Activated CD8-positive, alpha-beta memory T cell treated with anti-CD3 and anti-CD28 coated beads for 36 hours (primary cell): ENCODE data around the gene TMEM182. TPM values are rescaled to one million over a fixed set of nuclear protein-coding genes. Genes with fewer than 3 reads are reported as not detected.

Experiments used
- CTCF ChIA-PET: fragments of 350-600 bp; sonication (Branson Sonifier 250); formaldehyde crosslinking; loops from one replicate; lab custom pipeline; 2021; ENCODE audit warnings: antibody characterized with exemption; lab: Charles Lee
- POLR2A ChIA-PET: fragments of 350-600 bp; sonication (Branson Sonifier 250); formaldehyde crosslinking; loops from one replicate; lab custom pipeline; 2021; ENCODE audit warnings: antibody characterized with exemption; lab: Charles Lee
- total RNA-seq, 2 experiments: library from RNA; stranded (reverse); gene quantifications; one replicate each; pipeline ENCODE4 v1.2.3, GENCODE V29; 2021

TMEM182 gene, protein sequence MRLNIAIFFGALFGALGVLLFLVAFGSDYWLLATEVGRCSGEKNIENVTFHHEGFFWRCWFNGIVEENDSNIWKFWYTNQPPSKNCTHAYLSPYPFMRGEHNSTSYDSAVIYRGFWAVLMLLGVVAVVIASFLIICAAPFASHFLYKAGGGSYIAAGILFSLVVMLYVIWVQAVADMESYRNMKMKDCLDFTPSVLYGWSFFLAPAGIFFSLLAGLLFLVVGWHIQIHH
- total RNA-seq = 1 to 10 TPM; 4.0 to 4.7 TPM

- ChIA-PET CTCF (interaction anchor here (0.9 to 1.2 kb wide), 2 partner anchors 8 to 34 kb away, joined by 3 read pairs; no protein-coding TSS in a partner anchor), POLR2A (no interaction called here)
These were observed at the start of gene TMEM182 for GRCh38 chr2:102761763-102762162. Gene TMEM182, plus strand, starts transcription at chr2:102762031. Its CDS starts 187 bp downstream, at chr2:102762218.

- CTCF ChIA-PET = no interaction called here
- POLR2A ChIA-PET = no interaction called here
These were observed 44.4 kb upstream of the TMEM182 start for GRCh38 chr2:102717308-102718018.

DNA sequence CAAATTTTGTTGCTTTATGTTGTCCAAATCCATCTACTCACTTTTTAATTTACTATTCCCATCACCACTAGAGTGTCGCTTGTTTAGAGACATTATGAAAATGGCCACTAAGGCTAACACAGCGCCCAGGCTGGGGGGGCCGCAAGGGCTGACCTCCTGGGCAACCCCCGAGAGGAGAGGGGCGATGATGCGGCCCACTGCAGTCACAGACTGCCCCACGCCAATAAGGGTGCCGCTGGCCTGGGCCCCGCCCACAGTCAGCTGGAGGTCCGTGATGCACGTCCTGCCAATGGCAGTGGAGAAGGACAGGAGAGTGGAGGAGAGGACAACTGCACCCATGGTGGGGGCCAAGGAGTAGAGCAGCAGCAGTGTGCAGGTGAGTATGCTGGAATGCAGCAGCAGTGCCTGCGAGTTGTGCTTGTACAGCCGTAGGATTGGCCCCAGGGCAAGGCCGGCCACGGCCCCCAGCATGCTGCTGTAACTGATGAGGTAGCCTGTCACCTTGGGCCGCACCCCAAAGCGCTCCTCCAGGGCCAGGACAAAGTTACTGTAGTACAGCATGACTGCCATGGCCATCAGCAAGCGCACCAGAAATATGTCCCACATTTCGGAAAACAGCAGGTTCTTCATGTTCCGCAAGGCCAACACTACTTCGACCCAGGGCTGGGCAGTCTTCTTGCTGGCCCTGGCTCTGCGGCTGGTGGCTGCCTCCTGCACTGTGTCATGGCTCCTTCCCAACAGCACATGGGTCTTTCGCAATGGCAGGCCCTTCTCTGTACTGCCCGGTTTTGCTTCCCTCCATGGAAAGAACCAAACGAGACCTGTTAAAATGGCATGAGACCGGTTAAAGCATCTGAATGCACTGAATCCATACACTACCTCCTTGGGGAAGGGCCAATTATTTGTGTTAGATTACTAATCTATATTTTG is 43.2 kb upstream of the TMEM182 start:
- POLR2A ChIA-PET = no interaction called here
- CTCF ChIA-PET = no interaction called here

DNA sequence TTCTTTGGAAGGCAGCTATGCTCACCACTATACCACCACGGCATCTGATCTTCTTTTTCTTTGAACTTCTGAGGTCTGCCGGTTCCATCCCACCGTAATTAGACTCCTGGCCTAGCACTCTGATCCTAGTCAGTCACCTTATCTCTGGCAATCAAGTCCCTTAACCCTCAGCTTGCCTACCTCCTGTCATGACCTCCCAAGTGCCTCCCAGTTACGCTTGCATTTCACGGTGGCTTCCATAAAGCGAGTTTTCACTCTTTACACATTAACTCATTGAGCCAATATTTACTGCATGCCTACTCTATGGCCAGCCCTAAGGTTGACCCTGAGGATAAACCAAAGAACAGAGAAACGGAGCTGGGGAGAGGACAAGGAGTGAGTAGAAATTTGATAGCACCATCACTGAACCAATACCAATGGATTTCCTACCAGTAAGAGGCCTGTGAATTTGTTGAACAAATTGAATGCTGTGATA is 37.8 kb upstream of the TMEM182 start:
- POLR2A ChIA-PET = no interaction called here
- CTCF ChIA-PET = no interaction called here

DNA sequence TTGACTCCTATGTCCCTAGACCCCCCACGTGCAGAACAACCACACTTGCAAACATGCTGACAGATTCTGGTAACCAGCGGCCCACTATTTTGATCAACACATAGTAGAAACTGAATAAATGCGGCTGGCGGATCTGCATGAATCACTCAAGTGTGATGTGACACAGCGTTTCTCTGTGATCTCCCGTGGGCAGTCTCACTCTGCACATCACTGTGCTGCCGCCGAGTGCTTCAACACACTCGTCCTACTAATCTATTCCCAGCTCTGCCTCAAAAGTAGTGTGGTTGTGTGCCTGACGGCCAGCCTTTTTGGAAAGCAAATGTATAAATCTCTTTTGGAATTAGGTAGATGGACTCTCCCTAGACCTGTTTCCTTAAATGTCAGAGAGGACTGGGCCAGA is 37.3 kb upstream of the TMEM182 start:
- CTCF ChIA-PET = no interaction called here

DNA sequence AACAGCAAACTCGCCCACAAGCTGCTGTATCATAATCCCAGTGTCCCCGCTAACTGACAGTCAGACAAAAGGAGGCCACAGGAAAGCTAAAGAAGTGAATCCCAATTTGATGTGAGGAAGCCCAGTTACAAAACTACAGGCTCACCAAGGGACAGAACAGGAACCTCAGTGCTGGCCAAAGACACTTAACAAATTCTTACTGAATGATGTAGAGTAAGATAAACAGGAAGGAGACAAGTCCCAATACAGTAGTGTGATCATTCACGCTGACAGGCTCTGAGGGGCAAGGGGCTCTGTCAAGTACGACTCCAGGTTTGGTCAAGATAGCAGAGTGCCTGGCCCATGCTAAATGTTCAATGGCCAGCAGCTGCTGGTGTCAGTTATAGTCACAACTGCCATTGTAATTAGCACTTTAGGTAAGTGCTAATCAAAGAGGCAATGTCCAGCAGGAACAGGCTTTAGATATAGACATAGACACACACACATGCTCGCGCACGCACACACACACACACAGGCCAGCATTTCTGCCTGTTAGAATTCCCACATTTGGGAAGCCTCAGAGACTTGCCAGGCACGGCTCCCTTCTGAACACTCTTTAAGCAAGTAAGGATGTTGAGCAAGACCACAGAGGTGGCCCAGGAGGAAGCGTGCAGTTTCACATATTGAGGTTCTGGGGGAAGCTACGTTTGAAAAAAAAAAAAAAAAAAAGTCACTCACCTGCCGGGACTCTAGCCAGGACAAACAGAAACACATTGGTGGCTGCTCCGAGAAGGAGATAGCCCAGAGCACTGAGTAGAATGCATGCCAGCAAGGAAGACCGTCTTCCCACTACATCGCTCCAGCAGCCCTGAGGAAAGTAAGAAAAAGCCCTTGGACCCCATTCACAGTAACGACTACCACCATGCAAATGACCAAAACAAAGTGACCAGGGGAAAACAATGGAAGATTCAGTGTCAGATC is 35.4 kb upstream of the TMEM182 start:
- POLR2A ChIA-PET = no interaction called here
- CTCF ChIA-PET = no interaction called here

More for the DNA sequence above, 37.3 kb upstream of the TMEM182 start:
- POLR2A ChIA-PET = no interaction called here

GRCh38 chr2:102735416-102736109 is 26.3 kb upstream of the TMEM182 start:
- POLR2A ChIA-PET = no interaction called here
- CTCF ChIA-PET = interaction anchor here (1.0 kb wide), 1 partner anchor 12 kb away, joined by 3 read pairs; no protein-coding TSS in a partner anchor

- CTCF ChIA-PET = interaction anchor here (1.0 kb wide), 1 partner anchor 12 kb away, joined by 3 read pairs; no protein-coding TSS in a partner anchor
- POLR2A ChIA-PET = no interaction called here
These were observed 25.8 kb upstream of the TMEM182 start for GRCh38 chr2:102736110-102736409.

GRCh38 chr2:102736410-102737409 is 25.1 kb upstream of the TMEM182 start:
- POLR2A ChIA-PET = no interaction called here

DNA sequence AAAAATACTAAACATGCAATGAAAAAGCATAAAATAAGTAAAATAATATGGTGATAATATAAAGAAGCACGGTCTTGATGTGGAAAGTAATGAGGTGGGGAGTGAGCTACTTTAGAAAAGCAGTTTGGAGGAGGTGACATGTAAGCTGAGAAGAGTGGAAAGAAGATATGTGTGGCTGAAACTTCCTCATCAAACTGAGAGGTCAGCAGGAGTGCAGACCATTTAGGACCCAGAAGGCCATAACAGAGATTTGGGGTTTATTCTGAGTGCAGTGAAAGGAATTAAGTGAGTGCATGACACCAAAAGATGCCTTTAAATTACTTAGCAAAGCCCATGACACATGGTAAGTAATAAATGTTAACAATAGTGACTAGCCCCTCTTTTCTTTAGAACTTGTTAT is 24.4 kb upstream of the TMEM182 start:
- ChIA-PET CTCF (interaction anchor here (0.5 kb wide), 1 partner anchor 74 kb away, joined by 3 read pairs; no protein-coding TSS in a partner anchor), POLR2A (no interaction called here)

More at GRCh38 chr2:102736410-102737409, 25.1 kb upstream of the TMEM182 start:
- CTCF ChIA-PET = interaction anchor here (0.5 kb wide), 1 partner anchor 73 kb away, joined by 3 read pairs; no protein-coding TSS in a partner anchor

DNA sequence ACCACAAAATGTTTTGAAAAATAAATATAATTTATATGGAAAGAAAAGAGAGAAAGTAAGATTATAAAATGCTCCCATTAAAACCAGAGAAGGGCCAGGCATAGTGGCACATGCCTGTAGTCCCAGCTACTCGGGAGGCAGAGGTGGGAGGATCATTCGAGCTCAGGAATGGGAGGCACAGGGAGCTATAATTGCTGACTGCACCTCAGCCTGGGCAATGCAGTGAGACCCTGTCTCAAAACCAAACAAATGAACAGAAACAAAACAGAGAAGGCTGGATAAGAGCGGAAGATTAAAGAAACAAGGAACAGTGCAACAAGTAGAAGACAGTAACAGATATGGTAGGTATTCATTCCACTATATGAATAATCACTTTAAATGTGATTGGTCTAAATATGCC is 18.6 kb upstream of the TMEM182 start:
- ChIA-PET CTCF (no interaction called here), POLR2A (no interaction called here)

- ChIA-PET CTCF (interaction anchor here (1.0 kb wide), 1 partner anchor 13 kb away, joined by 3 read pairs; no protein-coding TSS in a partner anchor), POLR2A (no interaction called here)
These were observed 13.7 kb upstream of the TMEM182 start for GRCh38 chr2:102748107-102748506.

- ChIA-PET CTCF (no interaction called here), POLR2A (no interaction called here)
These were observed 11.9 kb upstream of the TMEM182 start for GRCh38 chr2:102749938-102750337.

- ChIA-PET CTCF (interaction anchor here (0.7 to 1.9 kb wide), 4 partner anchors 9 to 53 kb away, joined by 3 to 9 read pairs (median 5); no protein-coding TSS in a partner anchor), POLR2A (no interaction called here)
These were observed 8.2 kb upstream of the TMEM182 start for GRCh38 chr2:102753563-102754159.

DNA sequence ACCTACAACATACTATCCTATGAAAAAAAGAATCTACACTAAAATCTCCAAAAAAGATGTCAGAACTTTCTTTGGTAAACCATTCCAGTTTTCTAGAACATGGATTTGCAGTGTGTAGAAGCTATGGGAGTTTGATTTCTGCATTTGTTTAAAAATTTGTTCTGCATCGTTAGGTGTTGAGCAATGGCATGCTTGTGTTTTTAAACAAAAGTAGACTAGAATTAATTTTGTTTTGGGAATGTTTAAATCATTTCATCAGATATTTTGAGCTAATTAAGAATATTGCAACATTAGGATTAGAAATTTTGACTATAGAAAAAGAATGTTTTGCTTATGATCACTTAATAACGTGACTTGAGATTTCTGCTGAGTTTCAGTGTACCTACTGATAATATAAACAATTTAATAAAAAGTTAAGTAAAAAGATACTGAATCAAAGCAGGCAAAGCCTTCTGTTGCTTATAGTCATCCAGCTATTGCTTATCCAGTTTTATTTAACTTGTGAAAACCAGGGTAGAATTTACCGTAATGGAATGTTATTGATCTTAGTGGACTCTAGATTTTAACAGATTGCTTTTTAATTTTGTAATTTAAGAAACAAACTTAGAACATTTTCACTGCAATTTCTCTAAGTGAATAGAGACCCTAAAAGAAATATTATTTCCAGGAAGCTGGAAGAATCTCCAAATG is 7.2 kb upstream of the TMEM182 start:
- POLR2A ChIA-PET = no interaction called here
- CTCF ChIA-PET = no interaction called here

DNA sequence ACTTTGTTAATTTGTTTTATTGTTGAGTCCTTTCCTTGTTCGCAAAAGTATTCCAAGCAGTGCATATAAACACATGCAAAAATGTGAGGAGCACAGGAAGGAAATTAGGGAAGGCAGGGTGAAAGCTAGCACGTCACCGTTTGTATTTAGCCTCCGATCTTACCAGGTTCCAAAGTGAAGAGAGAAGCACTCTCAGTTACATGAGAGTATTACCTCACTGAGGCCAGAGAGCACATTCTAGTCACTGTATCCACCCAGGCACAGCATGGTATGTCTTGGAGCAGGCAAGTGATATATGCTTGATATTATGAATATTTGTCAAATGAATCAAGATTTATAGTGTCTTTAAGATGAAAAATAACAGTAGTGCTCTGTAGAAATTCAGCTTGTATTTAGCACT is 6.5 kb upstream of the TMEM182 start:
- ChIA-PET CTCF (no interaction called here), POLR2A (no interaction called here)
